ELR (cell line): ENCODE data around the gene TNFAIP2.

ENCODE experiments used
- DNase-seq: peaks from one replicate; pipeline ENCODE4 v3.0.0-alpha.2; 2015; ENCODE audit warnings: low read depth

Gene TNFAIP2, protein sequence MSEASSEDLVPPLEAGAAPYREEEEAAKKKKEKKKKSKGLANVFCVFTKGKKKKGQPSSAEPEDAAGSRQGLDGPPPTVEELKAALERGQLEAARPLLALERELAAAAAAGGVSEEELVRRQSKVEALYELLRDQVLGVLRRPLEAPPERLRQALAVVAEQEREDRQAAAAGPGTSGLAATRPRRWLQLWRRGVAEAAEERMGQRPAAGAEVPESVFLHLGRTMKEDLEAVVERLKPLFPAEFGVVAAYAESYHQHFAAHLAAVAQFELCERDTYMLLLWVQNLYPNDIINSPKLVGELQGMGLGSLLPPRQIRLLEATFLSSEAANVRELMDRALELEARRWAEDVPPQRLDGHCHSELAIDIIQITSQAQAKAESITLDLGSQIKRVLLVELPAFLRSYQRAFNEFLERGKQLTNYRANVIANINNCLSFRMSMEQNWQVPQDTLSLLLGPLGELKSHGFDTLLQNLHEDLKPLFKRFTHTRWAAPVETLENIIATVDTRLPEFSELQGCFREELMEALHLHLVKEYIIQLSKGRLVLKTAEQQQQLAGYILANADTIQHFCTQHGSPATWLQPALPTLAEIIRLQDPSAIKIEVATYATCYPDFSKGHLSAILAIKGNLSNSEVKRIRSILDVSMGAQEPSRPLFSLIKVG

DNA sequence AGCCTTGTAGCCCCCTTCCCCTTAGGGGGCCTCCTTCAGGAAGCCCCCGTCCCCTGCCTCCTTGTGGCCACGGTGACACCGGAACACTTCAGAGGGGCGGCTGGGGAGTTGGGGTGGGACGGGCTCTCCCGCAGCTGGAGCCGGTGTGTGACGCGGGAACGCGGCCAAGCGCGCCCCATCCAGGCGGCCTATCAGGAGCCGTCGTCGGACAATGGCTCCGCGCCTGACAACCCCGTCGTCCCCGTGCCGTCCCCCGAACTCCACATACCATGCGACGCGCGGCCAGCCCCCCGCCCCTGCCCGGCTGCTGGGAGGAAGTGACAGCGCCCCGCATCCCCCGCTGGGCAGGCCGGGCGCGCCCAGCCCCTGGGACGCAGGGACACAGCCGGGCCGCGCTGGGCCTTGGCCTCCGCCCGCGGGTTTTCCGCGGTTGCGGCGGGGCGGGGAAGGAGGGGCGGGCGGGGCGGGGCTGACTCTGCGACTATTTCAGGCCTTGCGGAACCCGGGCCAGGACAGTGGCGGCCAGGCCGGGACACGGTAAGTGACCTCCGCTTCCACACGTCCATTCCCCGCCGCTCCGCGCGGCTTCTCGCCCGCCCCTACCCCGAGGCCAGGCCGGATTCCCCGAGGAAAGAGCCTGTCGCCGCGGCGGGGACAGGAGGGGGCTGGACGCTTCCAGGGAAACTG is at the start of gene TNFAIP2:
Gene TNFAIP2 (plus strand): TSS at position 515 of the 687 bp plus-strand sequence. CDS start 2,997 bp downstream, outside the sequence.
- DNase-seq = peak; percentile 58

DNA sequence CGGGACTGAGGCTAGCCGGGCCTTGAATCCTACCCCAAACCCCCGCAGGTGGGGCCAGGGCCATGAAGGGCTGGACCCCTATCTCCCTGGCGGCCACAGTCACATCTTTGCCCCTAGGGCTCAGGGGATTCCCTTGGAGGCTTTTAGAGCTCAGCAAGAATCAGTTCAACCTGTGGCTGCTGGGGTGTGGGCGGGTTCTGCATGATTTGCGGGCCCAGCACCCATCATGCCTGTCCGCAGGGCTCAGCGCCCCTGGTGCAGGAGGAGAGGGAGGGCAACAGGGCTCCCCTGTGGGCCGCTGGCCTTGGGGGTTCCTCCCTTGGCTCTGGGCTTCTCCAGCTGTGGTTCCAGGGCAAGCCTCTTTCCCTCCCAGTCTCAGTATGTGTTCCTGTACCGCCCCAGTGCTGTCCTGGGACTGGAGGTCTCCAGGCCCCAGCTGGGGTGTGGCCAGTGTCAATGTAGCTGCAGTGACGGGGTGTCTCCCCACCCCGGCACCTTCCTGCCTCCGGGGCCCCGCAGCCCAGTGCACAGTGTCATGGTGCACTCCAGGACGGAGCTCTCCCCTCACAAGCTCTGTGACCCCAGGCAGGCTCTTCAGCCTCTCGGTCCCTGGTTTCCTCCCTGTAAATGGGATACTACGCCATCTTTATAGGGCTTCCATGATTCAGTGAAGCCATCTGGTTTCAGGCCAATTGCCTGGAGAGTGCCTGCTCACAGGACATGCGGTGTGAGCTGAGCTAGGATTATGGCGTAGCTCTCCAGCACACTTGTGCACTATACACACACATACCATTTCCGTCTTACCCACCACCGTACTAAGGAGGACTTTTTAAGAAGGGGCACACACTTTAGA is 49.2 kb upstream of the TNFAIP2 start:
- DNase-seq = no peak

DNA sequence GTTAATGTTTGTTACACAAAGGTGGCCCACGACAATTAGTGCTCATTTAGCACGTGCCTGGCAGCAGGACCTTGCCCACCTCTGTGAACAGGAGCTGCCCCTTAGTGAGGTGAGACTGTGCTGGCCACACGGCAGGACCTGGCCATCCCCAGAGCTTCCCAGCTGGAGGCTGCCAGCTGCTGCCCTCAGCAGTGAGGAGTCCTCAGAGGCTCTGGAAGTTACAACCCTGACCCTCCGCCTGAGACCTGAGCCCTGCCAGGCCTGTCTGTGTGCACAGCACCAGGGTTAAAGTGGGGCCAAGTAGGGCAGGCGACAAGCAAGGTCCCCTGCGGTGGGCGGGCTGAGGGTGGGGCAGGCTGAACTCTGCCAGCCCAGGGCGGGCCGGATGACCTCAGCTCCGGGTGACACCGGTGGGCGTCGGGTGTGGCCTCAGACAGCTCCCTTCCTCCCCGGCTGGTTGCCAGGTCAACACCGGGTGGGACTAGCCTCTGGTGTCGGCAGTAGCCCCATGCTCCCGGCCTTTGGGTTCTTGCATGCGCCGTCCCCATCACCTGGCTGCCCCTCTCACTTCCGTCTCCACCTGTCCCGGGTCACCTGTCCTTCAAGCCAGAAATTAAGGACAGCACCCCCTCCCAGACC is 48.4 kb upstream of the TNFAIP2 start:
- DNase-seq = peak; percentile 47

DNA sequence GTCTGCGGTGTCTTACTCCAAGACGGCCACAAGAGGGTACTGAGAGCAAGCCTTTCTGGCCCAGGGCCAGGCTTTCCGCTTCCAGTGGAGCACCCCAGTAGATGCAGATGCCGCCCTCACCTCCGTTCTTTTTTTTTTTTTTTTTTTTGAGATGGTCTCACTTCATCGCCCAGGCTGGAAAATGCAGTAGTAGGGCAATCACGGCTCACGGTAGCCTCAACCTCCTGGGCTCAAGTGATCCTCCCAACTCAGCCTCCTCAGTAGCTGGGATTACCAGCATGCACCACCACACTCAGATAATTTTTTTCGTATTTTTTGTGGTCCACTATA is 44.9 kb upstream of the TNFAIP2 start:
- peak; percentile 90 for DNase-seq

DNA sequence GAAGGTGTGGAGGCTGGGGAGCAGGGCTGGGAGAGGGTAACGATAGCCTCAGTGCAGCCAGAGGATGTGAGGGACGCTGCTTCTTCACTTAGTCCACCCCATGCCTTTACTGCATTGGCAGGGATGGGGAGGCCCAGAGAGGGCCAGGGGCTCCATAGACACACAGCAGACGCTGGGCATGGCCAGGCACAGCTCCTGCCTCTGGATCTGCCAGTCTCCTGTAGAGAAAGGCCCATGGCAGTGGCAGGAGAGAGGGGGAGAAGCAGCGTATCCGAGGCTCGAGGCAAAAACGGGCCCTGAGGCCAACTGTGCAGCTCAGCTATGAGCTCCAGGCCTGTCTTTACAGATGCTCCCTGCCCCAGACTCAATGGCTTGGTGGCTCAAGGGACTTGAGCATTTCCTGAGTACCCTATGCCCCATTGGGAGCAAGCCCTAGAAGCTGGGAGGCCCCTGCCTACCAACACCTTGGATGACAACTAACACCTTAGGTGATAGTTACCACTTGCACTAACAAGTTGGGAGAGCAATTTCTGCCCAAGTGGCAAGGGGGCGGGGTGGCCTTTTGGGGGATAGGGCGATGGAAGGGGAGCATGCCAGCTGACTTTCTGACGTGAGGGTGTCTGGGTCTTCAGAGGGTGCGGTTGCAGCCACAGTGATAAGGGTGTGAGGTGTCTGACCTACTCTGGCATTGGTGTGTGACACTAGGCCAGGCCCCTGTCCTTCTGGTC is 44.2 kb upstream of the TNFAIP2 start:
- DNase-seq = no peak

DNA sequence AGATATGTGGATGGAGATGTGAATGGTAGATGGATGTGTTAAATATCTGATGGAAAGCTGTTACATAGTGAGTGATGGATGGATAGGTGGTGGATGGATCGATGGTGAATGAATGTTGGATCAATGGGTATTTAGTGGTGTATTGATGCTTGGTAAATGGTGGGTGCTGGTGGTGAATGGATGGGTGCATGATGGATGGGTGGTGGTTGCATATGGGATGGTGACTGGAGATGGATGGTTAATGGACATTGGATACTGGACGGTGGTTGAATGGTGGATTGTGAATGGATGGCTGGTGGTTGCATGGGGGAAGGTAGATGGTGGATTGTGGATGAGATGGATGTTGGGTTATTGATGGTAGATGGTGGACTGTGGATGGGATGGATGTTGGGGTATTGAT is 41.3 kb upstream of the TNFAIP2 start:
- no peak for DNase-seq

DNA sequence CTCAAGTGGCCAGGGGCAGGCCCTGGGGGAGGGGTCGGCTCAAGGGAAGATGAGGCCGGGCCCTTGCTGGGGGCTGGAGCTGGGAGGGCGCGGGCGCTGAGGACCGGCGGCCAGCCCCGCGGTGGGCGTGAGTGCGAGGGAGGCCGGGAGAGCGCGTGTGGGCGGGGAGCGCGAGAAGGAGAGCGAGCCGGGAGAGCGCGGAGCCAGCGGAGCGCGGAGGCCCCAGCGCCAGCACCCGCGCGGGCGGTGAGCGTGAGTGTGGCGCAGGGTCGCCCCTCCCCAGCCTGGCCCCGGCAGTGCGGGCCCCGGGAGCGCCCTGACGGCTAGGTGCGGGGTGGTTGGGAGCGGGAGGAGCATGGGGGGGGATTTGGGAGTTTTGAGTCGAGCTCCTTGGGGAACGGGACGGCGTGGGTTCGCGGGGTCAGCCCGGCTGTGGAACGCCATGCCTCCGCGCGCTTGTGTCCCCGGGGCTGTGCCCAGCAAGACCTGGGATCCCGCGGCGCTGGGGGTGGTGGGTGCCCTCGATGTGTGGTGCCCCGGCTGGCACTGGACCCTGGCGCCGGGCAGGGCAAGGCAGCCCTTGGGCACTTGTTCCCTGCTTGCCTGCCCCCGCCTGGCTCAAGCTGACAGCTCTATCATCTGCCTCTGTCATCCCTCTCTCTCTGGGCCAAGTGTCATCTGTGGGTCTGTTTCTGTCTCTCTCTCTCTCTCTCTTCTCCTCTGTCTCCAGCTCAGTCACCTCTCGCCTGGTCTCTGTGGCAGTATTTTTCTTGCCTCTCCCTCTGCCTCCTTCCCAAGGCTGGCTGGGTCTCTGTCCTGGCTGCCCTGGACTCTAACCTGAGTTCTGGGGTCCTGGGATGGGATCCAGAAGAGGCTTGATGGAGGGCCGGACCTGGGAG is 39.0 kb upstream of the TNFAIP2 start, which contains the start of gene LBHD2:
Gene LBHD2 (plus strand): TSS at position 190 of the 899 bp plus-strand sequence. CDS start 1,803 bp downstream, outside the sequence.
- DNase-seq = no peak

DNA sequence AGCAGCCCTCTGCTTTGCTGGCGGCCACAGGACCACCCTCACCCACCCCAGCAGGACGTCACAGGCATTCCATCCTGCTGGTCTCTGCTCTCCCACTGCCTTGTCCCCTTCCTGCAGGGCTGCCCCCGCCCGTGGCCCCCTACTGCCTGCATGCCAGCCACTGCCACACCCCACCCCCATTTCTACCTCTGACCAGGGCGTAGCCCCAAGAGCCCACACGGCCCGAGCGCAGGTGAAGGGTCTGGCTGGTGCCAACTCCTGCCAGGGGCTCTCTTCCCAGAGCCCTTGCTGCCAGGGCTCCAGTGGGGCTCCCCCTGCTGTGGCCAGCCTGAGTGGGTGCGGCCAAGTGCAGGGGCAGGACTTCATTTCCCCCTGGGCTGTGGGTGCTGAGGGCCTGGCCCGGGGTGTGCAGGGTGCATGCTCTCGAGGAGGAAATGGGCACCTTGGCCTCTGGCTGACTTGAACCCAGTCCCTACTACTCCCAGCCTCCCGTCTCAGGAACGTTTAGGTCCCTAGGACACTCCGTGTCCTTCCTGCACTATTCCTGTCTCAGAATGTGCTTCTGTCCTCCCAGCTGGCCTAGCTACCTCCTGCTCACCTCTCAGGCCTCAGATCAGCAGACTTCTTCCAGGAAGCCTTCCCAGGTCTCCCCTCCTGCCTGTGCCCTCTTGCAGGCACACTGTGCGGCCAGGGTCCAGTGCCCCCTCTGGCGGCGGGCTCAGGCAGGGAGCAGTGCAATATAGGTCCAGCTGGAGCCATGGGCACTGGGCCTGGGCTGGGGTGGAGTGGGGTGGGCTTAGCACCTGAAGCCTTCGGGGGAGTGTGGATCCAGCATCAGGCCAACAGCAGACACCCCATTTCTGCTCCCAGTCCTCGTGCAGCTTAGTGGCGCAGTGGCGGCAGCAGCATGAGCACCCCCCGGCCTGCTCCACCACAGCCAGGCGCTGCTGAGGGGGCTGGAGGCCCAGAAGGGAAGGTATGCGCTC is 37.9 kb upstream of the TNFAIP2 start:
- no peak for DNase-seq

DNA sequence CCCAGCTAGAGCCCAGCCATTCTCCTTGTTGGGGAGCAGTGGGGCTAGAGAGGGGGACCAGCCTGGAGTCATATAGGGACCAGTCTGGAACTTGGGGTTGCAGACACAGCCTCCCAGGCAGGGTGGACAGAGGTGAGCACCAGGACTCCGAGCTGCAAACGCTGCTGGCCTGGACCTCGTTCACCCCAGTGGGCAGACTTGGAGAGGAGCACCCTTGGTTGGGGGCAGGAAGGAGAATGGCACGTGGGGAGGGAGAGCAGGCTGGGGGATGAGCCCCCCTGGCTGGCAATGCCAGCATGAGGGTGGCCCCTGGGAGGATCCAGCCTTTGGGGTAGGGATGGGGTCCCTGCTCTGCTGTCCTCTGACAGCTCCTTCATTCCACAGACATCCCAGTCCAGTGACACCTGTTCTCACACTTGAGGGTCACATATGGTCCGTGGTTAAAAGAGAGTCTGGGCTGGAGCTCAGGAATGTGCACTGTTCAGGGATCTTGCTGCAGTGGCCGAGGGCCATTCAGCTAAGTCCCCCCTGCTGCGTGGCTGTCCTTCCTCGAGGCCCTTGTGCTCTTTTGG is 36.4 kb upstream of the TNFAIP2 start:
- no peak for DNase-seq

DNA sequence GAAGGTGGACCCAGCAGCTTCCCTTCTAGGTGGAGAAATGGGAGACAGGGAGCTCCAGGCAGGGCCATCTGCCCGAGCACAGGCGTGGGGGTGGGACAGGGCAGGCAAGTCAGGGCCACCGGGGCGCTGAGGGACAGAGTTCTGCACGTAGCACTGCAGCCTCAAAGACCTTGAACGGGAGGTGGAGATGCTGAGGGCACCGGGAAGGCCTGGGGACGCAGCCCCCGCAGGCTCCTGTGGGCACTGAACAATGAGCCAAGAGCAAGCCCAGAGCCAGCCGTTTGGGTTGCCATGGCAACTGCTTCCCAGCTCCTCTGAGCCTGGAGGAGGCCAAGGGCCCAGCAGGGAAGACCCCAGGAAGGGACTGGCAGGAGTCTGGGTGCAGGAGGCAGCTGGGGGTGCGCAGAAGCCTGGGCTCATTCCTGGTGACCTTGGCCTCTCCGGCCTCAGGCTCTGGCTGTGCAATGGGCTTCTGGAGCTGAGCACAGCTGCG is 35.9 kb upstream of the TNFAIP2 start:
- no peak for DNase-seq

DNA sequence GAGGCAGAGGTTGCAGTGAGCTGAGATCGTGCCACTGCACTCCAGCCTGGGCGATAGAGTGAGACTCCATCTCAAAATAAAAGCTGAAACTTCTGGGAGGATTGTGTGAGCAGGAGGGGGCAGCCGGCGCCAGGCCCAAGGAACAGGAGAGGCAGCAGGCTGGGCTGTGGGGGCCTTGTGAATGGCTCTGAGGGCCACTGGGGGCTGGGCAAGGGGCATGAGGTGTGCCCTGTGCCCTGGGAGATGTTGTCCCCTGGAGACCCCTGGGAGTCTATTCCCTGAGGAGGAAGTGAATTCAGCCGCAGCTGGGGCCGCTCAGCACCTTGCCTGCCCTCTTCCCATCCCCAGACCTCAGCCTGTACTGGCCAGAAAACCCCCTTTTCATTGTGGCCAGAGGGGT is 34.3 kb upstream of the TNFAIP2 start:
- DNase-seq = no peak

DNA sequence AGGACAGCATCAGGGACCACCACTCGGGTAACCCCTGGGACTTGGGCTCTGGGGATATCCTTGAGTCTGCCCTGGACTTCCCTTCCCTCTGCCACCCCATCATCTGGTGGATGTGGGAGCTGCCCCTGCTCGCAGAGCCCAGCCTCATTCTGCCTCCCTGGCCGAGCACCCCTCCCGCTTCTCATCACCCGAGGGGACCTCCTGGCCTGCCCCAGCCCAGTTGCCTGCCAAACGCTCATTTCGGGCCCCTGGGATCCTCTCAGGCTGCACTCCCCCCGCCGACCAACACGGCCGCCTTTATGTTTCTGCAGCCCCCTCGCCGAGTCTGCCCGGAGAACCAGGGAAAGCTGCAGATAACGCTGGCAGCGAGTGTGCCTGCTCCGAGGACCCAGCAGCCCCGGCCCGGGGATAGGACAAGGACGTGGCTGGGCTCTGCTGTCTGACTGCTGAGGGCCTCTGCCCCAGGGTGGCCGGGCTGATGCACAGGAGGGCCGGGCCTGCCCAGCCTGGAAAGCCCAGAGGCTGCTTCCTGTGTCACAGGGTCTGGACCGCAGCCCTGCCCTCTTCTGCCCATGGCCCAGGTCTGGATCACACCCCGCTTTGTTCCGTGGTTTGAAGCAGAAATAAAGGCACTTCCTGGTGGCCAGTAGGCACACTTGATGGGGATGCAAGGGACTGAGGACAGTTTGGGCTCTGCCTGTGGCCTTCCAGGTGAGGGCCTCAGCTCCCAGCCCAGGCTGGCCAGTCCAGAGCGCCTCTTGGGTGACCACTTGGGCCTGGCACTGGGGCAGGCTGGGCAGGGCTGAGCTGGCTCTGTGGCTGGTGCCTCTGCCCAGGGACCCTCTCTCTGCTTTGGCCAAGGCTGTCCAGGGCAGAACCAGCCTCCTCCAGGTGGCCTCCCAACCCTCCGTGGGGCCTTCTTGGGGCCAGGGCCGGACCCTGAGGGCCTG is 33.6 kb upstream of the TNFAIP2 start:
- DNase-seq = no peak

DNA sequence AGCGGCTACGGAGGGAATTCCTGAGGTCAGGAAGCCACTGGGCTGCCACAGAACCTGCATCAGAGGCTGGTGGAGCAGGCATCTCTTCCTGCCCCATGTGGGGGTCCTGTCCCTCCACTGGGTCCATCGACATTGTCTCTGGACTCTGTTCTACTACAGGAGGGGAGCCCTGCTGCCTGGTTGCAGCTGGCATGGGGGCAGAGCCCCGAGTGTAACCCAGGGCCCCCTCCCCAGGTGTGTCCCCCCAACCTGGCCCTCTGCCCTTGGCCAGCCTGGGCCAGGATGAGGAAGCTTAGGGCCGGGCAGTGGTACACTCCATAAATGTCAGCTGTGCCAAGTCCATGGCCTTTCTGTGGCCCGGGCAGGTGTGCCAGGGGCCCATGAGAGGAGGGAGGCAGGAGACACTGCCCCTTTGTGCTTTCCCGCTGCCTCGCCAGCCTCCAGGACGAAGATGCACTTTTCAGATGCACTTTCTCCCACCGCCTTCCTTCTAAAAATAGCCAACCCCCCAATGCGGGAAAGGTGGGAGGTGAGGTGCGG is 32.7 kb upstream of the TNFAIP2 start:
- DNase-seq = no peak

DNA sequence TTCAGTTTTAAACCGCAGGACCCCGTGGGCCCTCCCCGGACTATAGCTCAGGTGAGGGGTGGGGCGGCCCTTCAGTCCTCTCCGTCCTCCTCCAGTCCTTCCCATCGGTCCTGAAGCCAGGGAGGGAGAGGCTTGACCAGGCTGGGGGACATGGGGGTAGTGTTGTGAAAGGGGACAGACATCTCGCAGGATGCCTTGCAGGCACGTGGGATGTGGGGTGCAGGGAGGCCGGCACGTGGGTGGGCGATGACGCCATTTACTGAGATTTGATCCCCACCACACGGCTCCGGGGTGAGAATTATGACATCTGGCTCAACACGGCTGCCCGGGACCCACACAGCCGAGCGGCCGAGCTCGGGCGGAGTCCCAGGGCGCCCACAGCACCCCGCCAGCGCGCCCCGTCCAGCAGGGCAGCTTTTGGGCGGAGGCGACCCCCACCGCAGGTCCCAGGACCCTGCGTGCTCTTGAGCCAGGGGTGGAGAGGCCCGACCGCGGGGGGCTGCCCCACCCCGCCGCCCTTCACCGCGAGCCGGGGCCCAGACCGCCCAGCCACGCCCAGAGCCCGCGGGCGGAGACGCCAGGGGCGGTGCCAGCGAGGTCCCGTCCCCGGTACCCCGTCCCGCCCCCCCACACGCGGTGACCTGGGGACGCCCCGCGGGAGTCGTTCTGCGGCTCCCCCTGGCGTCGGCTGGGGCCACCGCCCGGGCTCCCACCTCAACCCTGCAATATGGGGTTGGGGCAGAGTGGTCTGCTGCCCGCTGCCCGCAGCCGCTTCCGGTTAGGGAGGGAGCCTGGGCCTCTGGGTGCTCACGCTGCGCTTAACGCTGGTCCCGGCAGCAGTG is 32.0 kb upstream of the TNFAIP2 start:
- peak; percentile 66 for DNase-seq

DNA sequence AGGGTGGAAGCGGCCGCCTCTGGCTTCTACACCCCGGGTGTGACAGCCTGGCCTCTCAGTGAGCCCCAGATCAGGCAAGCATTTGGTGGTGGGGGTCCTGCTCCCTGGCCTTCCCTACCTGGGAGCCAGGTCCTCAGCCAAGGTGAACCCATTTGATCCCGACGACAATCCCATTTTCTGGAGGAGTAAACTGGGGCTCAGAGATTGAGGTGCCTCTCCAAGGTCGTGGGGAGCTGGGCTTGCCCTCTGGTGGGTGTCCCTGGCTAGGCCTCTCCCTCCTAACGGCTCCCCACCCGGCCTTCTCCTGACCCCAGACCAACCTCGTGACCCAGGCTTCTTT is 31.4 kb upstream of the TNFAIP2 start:
- DNase-seq = no peak
